Measurements from ENCODE around the gene ZDHHC13. TPM values are rescaled to one million over a fixed set of nuclear protein-coding genes. Genes with fewer than 3 reads are reported as not detected.

ZDHHC13 gene
- total RNA-seq, 1 donor from 2014 or later = 23.4 TPM

DNA sequence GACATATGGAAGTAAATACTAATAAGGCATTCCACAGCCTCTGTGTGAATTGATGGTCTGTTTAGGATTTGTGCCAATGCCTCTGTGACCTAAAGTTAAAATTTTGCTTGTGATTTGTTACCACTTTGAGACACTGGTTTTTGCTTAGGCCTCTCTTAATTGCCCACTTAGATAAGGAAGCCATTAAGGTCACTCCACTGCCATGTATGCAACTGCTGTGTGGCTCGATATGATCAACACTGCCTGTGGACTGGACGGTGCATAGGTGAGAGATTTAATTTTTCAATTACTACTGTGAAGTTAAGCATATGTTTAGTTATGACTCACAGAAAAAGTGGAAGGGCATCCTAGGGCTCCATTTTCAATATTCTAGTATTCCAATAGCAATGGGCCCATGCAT is 47.9 kb downstream of the ZDHHC13 start:
- Mint-ChIP-seq H3K27ac (no peak overlapping the region), H3K27me3 (no peaks in the 10 kb centered on the region), H3K4me3 (ENCODE audit: low read depth) (no peak overlapping the region), H3K4me1 (ENCODE audit: low read depth) (no peaks in the 10 kb centered on the region), H3K9me3 (ENCODE audit: low read depth) (no peaks in the 10 kb centered on the region), H3K36me3 (ENCODE audit: insufficient read depth) (peaks cover 9% of the 10 kb centered on the region)
- TF ChIP-seq, protein P1, sequence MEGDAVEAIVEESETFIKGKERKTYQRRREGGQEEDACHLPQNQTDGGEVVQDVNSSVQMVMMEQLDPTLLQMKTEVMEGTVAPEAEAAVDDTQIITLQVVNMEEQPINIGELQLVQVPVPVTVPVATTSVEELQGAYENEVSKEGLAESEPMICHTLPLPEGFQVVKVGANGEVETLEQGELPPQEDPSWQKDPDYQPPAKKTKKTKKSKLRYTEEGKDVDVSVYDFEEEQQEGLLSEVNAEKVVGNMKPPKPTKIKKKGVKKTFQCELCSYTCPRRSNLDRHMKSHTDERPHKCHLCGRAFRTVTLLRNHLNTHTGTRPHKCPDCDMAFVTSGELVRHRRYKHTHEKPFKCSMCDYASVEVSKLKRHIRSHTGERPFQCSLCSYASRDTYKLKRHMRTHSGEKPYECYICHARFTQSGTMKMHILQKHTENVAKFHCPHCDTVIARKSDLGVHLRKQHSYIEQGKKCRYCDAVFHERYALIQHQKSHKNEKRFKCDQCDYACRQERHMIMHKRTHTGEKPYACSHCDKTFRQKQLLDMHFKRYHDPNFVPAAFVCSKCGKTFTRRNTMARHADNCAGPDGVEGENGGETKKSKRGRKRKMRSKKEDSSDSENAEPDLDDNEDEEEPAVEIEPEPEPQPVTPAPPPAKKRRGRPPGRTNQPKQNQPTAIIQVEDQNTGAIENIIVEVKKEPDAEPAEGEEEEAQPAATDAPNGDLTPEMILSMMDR (IDR thresholded peaks at IDR 0.05; ENCODE audit: unreplicated experiment) = no peak
- no peak for DNase-seq (ENCODE audit: low spot score, unreplicated experiment)

DNA sequence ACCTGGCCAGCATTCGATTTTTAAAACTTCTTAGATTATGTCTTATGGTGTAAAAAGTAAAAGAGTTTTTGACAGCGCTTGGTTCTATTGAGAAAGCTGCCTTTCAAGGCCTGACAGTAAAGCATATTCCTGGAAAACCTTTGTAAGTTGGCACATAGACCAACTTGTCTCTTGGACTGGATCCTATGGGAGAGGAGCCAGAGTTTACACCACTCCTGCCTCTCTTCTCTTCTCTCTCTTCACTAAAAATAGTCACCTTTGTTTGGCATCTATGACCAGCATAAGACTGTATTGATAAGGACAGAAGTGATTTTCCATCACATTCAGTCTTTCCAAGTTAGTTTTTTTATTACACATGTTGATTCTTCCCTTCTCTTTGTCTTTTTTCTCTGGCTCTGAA is 51.1 kb downstream of the ZDHHC13 start:
- Mint-ChIP-seq H3K4me3 (ENCODE audit: low read depth) (no peak overlapping the region), H3K9me3 (ENCODE audit: low read depth) (no peaks in the 10 kb centered on the region), H3K27ac (no peak overlapping the region), H3K27me3 (no peaks in the 10 kb centered on the region), H3K36me3 (ENCODE audit: insufficient read depth) (peaks cover 19% of the 10 kb centered on the region), H3K4me1 (ENCODE audit: low read depth) (no peaks in the 10 kb centered on the region)
- DNase-seq (ENCODE audit: low spot score, unreplicated experiment) = no peak
- TF ChIP-seq, protein P1 (IDR thresholded peaks at IDR 0.05; ENCODE audit: unreplicated experiment) = no peak

DNA sequence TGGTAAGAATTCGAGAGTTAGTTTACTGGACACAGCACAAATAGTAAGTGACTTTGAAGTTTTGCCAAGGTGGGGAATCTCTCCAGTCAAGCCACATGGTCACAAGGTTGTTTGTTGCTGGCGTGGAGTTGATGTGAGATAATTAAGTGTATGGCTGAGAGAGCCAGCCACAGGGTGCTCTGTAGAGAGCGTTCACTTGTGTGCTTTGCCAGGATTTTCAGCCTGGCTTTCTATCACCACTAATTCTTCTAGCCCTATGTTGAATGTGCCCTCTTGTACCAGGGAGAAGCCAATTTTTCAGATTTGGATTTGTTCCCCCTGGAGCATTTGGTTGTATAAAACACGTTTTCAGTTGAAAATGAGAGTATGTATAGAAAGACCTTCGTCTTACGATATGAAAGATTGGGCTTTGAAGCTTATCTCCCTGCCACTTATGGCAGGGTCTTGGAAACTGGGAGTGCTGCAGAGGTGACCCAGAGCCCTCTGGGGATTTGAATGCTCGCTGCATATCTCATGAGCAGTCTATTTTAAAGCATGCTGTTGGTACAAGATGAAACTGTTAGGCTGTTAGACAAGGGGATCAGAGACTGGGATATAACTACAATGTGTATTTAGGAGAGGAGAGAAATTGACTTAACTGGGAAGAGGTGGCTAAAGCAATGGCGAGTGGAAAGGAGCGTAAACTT is 56.2 kb downstream of the ZDHHC13 start:
- Mint-ChIP-seq H3K4me3 (ENCODE audit: low read depth) (no peak overlapping the region), H3K36me3 (ENCODE audit: insufficient read depth) (peaks cover 29% of the 10 kb centered on the region), H3K27me3 (no peaks in the 10 kb centered on the region), H3K4me1 (ENCODE audit: low read depth) (no peaks in the 10 kb centered on the region), H3K9me3 (ENCODE audit: low read depth) (no peaks in the 10 kb centered on the region), H3K27ac (no peak overlapping the region)
- TF ChIP-seq, protein P1 (IDR thresholded peaks at IDR 0.05; ENCODE audit: unreplicated experiment) = no peak
- DNase-seq (ENCODE audit: low spot score, unreplicated experiment) = no peak

DNA sequence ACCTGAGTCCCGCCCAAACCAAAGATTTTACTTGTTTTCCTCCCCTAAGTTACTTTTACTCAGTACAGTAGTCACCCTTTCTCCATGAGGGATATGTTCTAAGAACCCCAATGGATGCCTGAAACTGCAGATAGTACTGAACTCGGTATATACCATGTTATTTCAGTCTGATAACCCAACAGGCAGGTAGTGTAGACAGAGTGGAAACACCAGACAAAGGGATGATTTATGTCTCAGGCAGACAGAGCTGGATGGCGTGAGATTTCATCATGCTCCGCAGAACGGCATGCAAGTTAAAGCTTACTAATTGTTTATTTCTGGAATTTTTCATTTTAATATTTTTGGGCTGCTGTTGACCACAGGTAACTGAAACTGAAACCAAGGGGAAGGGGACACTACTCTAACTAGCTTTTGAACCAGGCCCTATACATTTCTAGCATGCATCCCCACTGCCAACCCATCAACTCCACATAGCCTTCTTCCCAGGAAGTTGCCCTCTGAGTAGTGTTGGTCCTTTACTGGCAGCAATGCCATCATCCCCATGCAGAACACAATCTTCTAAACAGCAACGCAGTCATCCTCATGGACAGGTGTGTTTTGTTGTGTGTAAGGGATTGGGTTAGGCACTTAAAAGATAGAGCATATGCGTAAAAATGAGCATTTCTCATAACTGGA is 57.1 kb downstream of the ZDHHC13 start:
- H3K4me3 Mint-ChIP-seq (ENCODE audit: low read depth) = no peak overlapping the region
- no peak for DNase-seq (ENCODE audit: low spot score, unreplicated experiment)
- H3K9me3 Mint-ChIP-seq (ENCODE audit: low read depth) = no peaks in the 10 kb centered on the region

DNA sequence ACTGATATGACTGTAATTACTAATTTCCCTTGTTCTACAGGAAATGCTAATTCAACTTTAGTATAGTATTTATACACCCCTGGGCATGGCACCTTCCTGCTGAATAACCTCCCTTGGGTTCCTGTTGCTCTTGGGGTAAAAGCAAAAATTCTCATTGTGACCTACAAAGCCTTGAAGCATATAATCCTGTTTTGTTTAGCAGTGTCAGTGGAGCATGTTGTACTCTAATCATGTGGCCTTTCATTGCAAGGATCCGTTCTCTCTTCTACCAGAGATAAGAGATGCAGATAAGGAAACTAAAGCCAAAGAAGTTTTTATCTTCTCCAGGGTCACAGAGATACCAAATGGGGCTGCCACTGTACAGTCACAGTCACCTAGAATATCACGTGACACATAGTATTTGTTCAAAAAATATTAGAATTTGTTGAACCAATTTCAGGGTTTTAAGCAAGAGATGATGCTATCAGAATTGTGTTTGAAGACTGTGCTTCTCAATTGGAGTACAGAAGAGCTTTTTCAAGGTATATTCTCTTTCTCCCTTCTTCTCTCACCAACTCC is 59.7 kb downstream of the ZDHHC13 start:
- Mint-ChIP-seq H3K4me1 (ENCODE audit: low read depth) (no peaks in the 10 kb centered on the region), H3K9me3 (ENCODE audit: low read depth) (no peaks in the 10 kb centered on the region), H3K27me3 (no peaks in the 10 kb centered on the region), H3K36me3 (ENCODE audit: insufficient read depth) (peaks cover 24% of the 10 kb centered on the region), H3K4me3 (ENCODE audit: low read depth) (no peak overlapping the region), H3K27ac (no peak overlapping the region)
- TF ChIP-seq, protein P1 (IDR thresholded peaks at IDR 0.05; ENCODE audit: unreplicated experiment) = no peak
- DNase-seq (ENCODE audit: low spot score, unreplicated experiment) = no peak

More for the DNA sequence above, 57.1 kb downstream of the ZDHHC13 start:
- TF ChIP-seq, protein P1 (IDR thresholded peaks at IDR 0.05; ENCODE audit: unreplicated experiment) = no peak
- no peaks in the 10 kb centered on the region for H3K27me3 Mint-ChIP-seq
- no peaks in the 10 kb centered on the region for H3K4me1 Mint-ChIP-seq (ENCODE audit: low read depth)
- H3K27ac Mint-ChIP-seq = no peak overlapping the region
- peaks cover 29% of the 10 kb centered on the region for H3K36me3 Mint-ChIP-seq (ENCODE audit: insufficient read depth)

All from progenitor cell of endocrine pancreas (in vitro differentiated cells).